Activated T-cell treated with anti-CD3 and anti-CD28 coated beads for 1 hour (primary cell): ENCODE data around the gene FAM229A.

Experiments used
- DNase-seq: peaks from one replicate; pipeline ENCODE4 v3.0.0-alpha.2; 2020; ENCODE audit warnings: low read depth

The FAM229A gene

DNA sequence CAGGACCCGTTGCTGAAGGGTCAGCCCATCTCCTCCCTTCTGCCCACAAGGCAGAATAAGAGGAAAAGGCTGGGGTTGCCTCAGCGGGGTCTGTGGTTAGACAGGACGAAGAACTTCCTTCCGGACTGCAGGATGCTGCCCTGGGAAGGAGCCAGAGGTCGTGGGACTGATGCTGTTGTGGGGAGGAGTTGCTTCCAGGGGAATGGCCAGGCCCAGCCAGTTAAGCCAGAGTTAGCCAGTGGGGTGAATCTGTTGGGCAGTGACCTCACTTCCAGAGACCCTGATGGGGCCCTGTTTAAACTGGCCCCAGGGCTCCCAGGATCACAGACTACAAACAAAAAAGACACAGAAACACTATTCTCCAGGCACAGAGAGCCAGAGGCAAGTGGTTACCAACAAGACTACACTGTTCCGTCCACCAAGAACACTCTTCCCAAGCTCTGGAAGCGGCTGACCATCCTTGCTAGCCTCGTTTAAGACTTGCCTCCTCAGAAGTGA is 13.0 kb downstream of the FAM229A start:
- DNase-seq = no peak

DNA sequence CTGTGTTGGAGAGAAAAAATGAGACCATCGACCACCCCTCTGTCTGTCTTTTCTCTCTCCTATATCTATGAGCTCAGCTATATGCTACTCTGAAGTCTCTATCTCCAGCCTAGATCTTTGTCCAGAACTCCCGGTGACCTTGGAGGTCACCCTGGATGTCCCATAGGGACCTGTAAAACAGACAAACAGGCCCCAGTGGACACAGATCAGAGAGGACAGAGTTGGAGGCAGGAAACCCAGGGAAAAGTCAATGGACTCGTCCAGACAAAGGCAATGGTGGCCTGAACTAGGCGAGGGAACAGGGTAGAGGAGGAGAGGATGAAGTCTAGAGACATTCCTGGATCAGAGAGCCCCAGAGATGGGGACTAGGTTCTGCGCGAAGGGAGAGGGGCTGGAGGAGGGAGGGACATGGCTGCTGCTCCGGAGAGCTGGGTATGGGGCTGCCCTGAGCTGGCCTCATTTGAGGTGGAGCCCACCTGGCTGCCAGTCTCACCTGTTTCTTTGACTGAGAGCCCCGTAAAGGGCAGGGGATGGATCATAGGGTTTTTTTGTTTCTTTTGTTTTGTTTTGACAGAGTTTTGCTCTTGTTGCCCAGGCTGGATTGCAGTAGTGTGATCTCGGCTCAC is 15.6 kb downstream of the FAM229A start:
- no peak for DNase-seq

DNA sequence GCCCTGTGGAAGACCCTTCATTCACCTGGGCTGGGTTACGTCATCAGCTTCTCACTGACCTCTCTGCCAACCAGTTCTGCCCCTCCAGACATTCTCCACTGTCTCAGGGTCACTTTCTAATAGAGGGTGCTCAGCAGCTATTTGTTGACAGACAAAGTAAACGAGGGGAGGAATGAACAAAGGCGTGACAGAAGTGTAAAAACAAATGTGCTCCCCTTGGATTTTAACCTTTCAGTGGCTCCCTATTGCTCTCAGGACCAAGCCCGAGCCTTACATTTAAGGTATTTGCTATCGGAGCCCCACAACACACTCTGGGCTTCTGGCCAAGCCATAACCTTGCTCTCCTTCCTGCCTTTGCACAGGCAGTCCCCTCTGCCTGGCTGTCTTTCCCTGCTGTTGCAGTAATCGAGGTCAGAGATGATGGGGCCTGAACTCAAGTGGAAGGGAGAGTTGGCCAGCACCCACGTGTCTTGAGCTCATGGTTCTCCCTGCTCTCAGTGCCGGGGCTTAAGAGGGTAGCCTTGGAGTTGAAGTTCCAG is 16.9 kb downstream of the FAM229A start:
- DNase-seq = no peak

DNA sequence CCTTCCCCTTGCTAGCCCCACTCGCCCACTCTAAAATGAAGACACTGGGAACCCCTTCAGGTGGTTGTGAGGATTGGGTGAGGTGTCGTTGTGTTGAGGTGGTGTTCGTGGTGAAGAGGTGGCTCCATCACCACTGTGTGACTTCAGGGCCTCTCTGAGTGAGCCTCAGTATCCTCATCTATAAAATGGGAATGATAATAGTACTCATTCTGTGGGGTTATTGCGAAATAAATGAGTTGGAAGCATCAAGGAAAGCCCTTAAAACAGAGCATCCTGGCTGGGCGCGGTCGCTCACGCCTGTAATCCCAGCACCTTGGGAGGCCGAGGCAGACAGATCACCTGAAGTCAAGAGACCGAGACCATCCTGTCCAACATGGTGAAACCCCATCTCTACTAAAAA is 19.6 kb downstream of the FAM229A start:
- DNase-seq = no peak

DNA sequence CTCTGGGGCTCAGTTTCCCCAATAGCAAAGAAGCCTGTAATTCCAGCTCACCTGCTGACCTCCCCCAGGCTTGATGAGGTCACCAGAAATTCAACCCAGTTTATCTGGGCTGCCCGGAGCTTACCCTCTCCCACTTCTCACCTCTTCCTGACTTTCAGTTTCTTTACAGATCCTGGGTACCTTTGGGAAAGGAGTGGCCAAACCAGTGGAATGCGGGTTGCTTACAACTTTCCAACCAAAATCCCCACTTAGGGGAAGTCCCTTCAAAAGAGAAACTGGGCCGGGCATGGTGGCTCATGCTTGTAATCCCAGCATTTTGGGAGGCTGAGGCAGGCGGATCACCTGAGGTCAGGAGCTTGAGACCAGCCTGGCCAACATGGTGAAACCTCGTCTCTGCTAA is 20.3 kb downstream of the FAM229A start:
- DNase-seq = no peak

DNA sequence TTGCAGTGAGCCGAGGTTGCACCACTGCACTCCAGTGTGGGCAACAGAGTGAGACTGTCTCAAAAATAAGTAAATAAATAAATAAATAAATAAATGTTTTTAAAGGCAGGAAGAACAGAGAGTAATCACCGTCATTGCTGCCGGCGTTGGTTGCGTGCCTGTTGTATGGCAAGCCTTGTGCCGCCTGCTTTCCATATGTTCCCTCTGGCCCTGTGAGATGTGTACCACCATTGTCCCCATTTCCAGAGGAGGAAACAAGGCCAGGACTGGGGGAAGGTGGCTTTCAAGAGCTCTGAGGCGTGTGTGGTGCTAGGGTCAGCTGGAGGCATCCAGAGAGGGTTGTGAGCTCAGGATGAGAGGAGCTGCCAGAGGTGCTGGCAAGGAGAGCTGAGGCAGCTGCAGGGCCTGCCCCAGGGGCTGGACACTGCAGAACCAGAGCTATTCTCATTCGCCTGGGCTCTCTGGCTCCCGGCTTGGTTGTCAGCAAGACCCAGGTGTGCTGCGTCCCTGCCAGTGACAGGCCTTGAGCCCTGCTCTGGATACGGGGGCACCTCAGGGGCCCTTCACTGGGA is 21.0 kb downstream of the FAM229A start:
- no peak for DNase-seq

DNA sequence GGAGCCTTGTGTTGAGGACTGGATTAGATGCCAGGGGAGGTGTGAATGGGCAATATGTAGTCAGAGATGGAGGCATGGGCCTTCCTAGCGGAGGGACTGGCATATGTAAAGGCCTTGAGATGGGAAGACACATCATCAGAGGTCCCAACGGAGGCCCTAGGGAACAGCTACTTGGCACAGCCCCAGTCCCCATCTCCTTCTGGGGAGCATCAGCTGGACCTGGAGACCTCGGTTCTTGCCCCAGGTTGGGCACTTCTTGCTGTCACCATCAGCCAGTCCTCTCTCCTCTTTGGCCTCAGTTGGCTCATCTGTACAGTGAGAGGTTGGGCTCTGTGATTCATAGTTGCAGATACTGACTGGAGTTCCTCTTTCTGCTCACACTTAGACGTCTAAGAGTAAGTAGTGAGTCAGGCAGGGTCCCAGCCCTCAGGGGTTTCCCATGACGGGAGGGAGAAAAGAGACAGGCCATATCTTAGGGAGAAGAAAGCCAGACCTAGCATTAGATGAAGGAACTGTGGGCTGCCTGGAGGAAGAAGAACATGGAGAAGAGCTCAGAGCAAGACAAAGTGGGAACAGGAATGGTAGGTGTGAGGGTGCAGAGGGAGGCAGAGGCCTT is 22.8 kb downstream of the FAM229A start:
- DNase-seq = no peak

DNA sequence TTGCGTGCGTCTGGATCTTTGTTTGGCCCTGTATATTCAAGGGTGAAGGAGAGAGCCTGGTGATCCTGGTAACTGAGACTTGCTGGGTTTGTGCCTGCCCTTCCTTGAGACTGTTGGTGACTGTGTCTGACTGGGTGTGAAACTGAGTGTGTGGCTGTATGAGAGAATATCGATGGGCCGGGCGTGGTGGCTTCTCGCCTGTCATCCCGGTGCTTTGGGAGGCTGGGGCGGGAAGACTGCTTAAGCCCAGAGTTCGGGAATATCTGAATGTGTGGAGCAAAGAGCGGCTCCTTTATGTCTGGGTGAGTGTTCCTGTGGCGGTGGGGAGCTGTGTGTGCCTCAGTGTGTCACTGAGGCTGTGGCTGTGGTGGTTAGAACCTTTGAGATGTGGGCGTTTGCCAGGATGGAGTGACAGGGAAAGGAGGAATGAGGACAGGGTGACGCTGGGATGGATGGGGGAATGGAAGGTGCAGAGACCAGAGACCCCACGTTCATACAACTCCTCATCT is 23.6 kb downstream of the FAM229A start:
- no peak for DNase-seq

DNA sequence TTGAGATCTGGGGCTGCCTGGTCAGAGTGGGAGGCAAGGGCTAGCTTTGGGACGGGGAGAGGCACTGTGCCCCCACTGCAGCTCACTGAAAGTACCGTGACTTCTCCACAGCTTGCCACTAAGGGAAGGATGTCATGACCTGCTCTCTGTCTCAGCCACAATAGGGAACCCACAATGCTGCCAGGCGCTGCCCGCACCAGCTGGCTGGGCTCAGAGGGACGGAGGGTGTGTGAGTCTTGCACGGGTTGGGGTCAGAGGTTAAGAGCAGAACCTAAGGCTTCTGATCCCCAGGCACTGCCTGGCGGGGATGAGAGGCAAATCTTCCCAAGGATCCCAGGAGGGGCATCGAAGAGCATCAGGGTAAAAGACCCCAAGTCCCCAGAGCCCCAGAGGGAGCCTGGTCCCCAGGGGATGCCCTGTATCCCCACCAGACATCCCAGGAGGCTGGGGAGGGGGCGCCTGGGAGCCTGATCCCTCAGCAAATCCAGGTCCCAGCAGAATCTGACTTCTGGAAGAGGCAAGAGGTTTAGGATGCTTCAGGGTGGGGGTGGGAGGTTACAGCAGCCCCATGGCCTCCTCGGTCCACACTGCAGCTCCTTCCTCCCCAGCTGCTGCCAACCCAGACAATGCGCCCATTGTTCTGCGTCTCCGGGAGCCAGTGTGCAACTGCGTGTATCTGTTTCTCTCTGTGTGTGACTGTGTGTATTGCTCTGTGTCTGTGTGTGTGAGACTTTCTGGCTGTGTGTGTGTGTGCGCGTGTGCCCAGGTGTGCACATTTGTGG is 24.2 kb downstream of the FAM229A start:
- DNase-seq = no peak

DNA sequence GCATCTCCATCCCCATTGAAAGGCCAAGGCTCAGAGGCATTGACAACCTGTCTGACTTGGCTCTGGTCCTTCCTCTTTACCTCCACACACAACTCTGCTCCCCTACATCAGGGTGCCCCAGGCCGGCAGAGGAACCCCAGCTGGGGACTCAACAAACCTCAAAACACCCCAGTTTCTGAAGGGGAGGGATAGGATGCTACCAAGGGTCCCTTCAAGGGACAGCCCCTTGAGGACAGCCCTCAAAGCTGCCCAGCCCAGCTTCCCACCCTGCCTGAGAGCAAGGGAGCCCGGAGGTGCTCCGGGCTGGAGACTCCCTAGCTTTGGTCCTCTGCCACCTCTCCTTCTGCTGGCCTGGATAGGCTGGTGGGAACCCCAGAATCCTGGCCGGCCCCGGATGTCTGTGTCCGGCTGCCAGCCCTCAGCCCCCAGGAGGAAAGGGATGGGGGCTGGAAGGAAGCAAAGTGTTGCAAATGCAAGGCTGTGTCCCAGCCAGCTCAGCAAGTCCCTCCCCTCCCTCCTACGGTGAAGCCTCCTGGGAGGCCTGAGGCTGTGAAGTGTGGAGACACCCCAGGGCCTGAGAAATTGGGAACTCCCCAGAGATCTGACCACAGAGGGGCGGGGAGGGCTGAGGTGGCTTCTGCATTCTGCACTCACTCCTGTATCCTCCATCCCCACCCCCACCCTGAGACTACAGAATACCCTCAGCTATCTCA is 25.2 kb downstream of the FAM229A start:
- DNase-seq = no peak

DNA sequence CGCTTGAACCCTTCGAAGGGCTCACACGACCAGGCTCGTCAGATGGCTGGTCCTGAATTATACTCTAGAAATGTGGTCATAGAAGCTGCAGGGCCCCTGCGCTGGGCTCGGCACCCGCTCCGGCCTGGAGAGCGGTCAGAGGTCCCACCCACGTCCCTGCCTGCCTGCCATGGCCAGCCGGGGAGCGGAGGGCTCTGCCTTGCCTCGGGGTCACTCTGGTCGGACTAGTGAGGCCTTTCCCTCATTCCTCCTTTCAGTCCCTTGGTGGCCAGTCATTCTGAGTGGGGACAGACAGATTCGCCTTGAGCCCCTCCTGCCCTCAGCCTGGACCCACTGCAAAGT is 25.7 kb downstream of the FAM229A start:
- no peak for DNase-seq

DNA sequence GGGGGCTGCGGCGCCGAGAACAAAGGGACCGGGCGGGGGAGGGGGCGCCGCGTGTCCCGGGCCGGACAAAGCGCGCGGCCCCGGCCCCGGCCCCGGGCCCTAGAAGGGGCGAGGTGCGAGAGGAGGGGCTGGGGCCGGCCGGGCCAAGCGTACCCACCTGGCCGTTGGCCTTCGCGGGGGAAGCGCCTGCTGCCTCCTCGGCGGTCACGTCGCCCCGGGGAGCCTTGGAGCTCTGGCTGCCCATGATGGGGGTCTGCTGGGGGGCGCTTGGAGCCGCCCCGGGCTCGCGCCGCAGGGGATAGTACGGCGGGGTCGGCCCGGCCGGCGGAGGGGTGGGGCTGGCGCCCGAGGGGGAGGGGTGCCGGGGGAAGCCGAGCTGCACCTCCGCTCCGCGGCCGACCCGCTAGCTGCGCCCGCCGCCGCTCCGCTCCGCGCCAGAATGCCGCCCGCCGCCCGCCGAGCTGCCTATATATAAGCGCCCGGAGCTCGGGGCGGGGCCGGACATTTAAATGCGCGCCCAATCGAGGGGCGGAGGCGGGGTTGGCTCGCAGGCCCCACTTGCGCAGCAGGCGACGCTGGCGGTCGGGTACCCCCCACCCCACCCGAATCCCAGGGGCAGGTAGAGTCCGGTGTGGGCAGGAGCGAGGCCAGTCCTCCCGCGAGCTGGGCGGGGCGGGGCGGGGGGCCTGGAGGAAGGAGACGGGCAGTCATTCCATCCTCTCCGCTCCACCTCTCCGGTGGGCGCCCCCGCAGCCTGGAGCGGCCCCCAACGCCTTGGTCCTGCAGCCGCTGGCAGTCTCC is 26.3 kb downstream of the FAM229A start, which contains the start of gene MARCKSL1:
Gene MARCKSL1, minus strand, starts transcription at position 444 of the 801 bp plus-strand sequence. Its CDS starts 200 bp downstream, at position 244.
- DNase-seq = peak; percentile 85

DNA sequence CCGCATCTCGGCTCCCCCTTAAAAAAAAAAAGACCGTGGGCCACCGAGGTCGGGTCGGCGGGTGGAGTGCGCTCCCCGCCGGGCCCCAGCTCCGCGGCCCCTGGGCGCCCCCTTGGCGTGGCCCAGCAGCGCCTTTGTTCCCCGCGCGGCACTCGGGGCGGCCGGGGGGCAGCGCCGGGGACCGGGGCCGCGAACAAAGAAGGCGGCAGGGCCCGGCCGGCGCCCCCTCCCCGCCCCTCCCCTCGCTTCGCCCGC is 26.8 kb downstream of the FAM229A start:
- DNase-seq = no peak

DNA sequence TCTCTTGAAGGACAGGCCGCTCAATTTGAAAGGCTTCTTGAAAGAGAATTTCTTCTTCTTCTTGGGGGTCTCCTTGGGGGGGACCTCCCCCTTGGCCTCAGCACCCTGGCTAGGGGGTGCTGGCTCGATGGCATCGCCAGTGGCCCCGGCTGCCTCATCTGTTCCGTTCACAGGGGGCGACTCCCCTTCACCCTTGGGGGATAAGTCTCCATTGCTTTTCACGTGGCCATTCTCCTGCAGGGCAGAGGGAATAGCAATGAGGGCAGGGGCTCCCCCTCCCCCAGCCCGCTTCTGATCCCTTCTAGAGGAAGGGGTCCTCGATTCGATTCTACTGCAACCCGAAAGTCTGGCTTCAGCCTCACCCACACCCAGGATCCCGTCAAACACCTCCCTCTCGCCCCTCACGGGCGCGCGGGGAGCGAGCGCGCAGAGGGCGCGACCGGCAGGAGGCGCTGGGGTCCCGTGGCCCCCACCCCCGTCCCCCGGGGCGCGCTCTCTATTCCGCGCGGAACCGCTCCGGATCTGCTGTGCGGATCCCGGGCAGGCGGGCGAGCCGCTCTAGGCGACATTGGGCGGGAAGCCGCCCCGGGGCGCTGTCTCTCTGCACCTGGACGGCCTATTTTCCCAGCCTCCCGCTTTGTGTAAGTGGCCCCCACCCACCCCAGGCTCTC is 27.3 kb downstream of the FAM229A start:
- peak; percentile 62 for DNase-seq

DNA sequence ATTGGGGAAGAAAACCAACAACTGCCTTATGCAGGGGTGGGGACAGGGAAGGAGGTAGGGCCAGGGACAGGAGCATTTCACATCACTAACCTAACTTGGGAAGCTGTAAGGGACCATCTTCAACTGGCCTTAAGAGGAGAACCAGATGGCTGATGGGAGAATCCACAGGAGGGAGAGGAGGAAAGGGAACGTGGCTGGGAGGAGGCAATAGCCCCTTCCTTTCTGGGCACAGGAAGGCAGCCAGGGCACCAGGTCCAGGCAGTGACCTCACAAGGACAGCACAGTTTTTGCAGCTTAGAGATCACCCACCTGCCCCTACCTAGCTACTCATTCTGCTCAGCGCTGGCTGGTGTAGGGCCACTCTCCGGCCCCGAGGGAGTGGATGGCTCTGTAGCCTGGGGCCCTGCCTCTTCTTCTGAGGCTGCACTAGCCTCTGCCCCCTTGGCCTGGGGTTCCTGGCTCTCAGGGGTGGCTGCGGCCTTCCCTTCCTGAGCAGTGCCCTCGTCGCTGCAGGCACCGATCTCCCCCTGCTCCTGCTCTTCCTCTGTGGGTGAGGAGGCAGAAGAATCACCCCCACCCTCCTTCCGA is 27.9 kb downstream of the FAM229A start:
- no peak for DNase-seq

DNA sequence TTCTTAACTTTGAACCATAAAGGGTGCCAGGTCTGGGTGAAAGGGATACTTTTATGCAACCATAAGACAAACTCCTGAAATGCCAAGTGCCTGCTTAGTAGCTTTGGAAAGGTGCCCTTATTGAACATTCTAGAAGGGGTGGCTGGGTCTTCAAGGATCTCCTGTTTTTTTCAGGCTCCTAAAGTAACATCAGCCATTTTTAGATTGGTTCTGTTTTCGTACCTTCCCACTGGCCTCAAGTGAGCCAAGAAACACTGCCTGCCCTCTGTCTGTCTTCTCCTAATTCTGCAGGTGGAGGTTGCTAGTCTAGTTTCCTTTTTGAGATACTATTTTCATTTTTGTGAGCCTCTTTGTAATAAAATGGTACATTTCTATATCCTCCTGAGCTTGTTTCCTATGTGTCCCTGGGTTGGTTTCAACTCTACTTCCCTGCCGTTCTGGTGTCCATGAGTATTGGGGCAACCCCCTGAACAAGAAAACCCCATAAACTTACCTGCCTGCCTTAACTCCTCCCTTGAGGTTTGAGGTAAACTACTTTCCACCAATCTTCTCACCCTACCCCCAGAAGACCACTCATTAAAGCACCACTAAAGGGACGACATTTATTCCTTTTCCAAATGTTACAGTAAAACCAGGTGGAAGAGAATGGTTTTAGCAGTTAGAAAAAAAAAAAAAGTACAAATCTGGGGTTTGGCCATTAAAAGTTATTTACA is 28.9 kb downstream of the FAM229A start:
- DNase-seq = no peak

DNA sequence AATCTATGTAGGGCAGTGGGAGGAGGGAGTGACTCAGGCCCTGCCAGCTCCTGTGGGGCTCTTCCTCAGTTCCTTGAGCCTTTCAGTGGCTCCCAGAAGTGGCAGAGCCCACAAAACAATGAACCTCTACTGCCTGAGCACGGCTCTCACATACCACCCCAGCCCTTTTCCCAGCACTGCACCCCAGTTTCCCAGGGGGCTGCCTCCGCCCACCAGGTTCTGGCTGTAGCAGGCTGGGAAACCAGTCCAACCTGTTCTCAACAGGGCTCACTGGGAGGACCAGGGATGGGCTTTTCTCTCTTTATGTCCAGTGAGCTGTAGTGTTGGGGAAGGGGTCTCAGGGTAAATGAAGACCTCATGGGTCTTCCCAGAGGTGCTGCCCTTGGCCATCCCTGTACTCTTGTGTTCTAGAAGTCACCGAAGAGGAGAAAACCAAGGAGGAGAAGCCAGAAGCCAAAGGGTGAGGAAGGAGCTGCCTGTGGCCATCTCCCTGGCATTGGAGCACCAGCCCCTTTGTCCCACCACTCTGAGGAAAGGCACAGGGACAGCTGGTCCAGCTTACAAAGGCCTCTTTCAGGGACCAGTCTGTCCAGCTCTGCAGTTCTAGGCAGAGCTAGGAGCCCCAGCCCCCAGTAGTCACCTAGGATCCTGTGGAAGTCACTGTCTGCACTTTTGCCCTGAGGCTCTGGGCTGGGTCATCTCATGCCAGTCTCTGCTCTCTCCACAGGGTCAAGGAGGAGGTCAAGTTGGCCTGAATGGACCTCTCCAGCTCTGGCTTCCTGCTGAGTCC is 29.8 kb downstream of the FAM229A start:
- DNase-seq = no peak

DNA sequence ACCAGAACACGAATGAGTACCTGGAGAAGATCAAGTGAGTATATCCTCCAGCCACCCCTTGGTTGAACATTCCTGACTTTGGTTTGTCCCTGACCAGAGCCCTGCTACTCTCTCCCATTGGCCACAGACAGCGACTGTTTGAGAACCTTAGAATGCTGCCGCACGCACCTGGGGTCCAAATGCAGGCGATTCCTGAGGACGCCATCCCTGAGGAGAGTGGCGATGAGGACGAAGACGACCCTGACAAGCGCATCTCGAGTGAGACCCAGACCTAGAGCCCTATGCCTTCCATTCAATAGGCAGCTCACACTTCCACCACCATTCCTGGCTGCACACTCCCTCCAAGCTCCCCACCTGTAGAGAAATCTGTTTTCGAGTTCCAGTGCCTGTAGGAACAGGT is 30.7 kb downstream of the FAM229A start:
- DNase-seq = no peak
